K562 (cell line): ENCODE measurements around the gene DNAJC1.

ENCODE experiments used
- KAT2B ChIP-seq: IDR thresholded peaks from one replicate; pipeline ENCODE4 v1.6.1; 2012; ENCODE audit warnings: low read depth, mild to moderate bottlenecking, control low read depth, inconsistent platforms, low read length, moderate library complexity
- ZEB2 ChIP-seq: fragments of 450-650 bp; IDR thresholded peaks from 2 replicates; pipeline ENCODE4 v1.6.1; 2016
- TF ChIP-seq, protein P1 (sequence below), 3 experiments: IDR thresholded peaks in 2 of 3; conservative IDR thresholded peaks in 1 of 3; 2 replicates each; pipeline ENCODE4 v1.5.1; 2011 to 2012; ENCODE audit warnings: low read length in 3 of 3, mild to moderate bottlenecking in 3 of 3, control low read depth in 2 of 3, improper control_type of control experiment in 1 of 3, inconsistent platforms in 1 of 3, low read depth in 1 of 3, mixed read lengths in 1 of 3, moderate library complexity in 1 of 3; ENCODE audit not compliant: insufficient read depth in 2 of 3
- TF ChIP-seq, protein P2 (sequence below), 2 experiments: IDR thresholded peaks in 1 of 2; conservative IDR thresholded peaks in 1 of 2; 2 replicates each; pipeline ENCODE4 v1.6.1; 2016; ENCODE audit warnings: low read depth in 2 of 2, mild to moderate bottlenecking in 1 of 2, missing compliant biosample characterization in 1 of 2, missing genetic modification characterization in 1 of 2, moderate library complexity in 1 of 2

GRCh38 chr10:21919906-21920305 is 83.6 kb downstream of the DNAJC1 start:
- TF ChIP-seq ZEB2 = no peak
- TF ChIP-seq, protein P1, sequence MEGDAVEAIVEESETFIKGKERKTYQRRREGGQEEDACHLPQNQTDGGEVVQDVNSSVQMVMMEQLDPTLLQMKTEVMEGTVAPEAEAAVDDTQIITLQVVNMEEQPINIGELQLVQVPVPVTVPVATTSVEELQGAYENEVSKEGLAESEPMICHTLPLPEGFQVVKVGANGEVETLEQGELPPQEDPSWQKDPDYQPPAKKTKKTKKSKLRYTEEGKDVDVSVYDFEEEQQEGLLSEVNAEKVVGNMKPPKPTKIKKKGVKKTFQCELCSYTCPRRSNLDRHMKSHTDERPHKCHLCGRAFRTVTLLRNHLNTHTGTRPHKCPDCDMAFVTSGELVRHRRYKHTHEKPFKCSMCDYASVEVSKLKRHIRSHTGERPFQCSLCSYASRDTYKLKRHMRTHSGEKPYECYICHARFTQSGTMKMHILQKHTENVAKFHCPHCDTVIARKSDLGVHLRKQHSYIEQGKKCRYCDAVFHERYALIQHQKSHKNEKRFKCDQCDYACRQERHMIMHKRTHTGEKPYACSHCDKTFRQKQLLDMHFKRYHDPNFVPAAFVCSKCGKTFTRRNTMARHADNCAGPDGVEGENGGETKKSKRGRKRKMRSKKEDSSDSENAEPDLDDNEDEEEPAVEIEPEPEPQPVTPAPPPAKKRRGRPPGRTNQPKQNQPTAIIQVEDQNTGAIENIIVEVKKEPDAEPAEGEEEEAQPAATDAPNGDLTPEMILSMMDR (IDR thresholded peaks at IDR 0.05 in 2 of 3, conservative IDR thresholded peaks at IDR 0.05 in 1 of 3; ENCODE audit: insufficient read depth in 2 of 3, low read depth in 1 of 3, low read length in 3 of 3) = no peak
- no peak for TF ChIP-seq KAT2B
- TF ChIP-seq, protein P2, sequence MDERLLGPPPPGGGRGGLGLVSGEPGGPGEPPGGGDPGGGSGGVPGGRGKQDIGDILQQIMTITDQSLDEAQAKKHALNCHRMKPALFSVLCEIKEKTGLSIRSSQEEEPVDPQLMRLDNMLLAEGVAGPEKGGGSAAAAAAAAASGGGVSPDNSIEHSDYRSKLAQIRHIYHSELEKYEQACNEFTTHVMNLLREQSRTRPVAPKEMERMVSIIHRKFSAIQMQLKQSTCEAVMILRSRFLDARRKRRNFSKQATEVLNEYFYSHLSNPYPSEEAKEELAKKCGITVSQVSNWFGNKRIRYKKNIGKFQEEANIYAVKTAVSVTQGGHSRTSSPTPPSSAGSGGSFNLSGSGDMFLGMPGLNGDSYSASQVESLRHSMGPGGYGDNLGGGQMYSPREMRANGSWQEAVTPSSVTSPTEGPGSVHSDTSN (CRISPR knock-in tag; IDR thresholded peaks at IDR 0.05; ENCODE audit: low read depth) = no peak
- TF ChIP-seq, protein P2 (tag; conservative IDR thresholded peaks at IDR 0.05; ENCODE audit: low read depth) = peak; percentile 70
